ENCODE measurements around the gene SLC13A4.

The SLC13A4 gene

GRCh38 chr7:135661311-135662122 lies 66.5 kb downstream of the SLC13A4 start:
- Histone ChIP-seq H3K27ac (peak overlapping the region; percentile 77), H3K36me3 (no peaks in the 10 kb centered on the region), H3K27me3 (no peaks in the 10 kb centered on the region), H3K4me1 (ENCODE audit: control insufficient read depth in 1 of 2, insufficient read depth in 1 of 2, low read depth in 1 of 2, low read length in 1 of 2) (peaks cover 27 to 34% of the 10 kb centered on the region in 2 experiments), H3K9me3 (no peaks in the 10 kb centered on the region), H3K4me3 (ENCODE audit: low read depth in 1 of 2, low read length in 1 of 2) (peak overlapping the region; percentile 91 to 97)
- TF ChIP-seq, protein P1, sequence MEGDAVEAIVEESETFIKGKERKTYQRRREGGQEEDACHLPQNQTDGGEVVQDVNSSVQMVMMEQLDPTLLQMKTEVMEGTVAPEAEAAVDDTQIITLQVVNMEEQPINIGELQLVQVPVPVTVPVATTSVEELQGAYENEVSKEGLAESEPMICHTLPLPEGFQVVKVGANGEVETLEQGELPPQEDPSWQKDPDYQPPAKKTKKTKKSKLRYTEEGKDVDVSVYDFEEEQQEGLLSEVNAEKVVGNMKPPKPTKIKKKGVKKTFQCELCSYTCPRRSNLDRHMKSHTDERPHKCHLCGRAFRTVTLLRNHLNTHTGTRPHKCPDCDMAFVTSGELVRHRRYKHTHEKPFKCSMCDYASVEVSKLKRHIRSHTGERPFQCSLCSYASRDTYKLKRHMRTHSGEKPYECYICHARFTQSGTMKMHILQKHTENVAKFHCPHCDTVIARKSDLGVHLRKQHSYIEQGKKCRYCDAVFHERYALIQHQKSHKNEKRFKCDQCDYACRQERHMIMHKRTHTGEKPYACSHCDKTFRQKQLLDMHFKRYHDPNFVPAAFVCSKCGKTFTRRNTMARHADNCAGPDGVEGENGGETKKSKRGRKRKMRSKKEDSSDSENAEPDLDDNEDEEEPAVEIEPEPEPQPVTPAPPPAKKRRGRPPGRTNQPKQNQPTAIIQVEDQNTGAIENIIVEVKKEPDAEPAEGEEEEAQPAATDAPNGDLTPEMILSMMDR (IDR thresholded peaks at IDR 0.05): no peak

- peaks cover 27 to 33% of the 10 kb centered on the region in 2 experiments for H3K4me1 ChIP-seq (ENCODE audit: control insufficient read depth in 1 of 2, insufficient read depth in 1 of 2, low read depth in 1 of 2, low read length in 1 of 2)
- no peaks in the 10 kb centered on the region for H3K36me3 ChIP-seq
- H3K27ac ChIP-seq: no peak overlapping the region
These were observed 68.7 kb downstream of the SLC13A4 start for GRCh38 chr7:135659159-135659846.

GRCh38 chr7:135658564-135658963 lies 69.4 kb downstream of the SLC13A4 start:
- H3K4me3 ChIP-seq (ENCODE audit: low read depth in 1 of 2, low read length in 1 of 2): no peak overlapping the region
- no peaks in the 10 kb centered on the region for H3K9me3 ChIP-seq
- TF ChIP-seq, protein P1 (IDR thresholded peaks at IDR 0.05): no peak
- peaks cover 24 to 26% of the 10 kb centered on the region in 2 experiments for H3K4me1 ChIP-seq (ENCODE audit: control insufficient read depth in 1 of 2, insufficient read depth in 1 of 2, low read depth in 1 of 2, low read length in 1 of 2)
- H3K27me3 ChIP-seq: no peaks in the 10 kb centered on the region
- no peaks in the 10 kb centered on the region for H3K36me3 ChIP-seq
- H3K27ac ChIP-seq: no peak overlapping the region

More at GRCh38 chr7:135659159-135659846, 68.7 kb downstream of the SLC13A4 start:
- Histone ChIP-seq H3K27me3 (no peaks in the 10 kb centered on the region), H3K9me3 (no peaks in the 10 kb centered on the region), H3K4me3 (ENCODE audit: low read depth in 1 of 2, low read length in 1 of 2) (no peak overlapping the region)
- TF ChIP-seq, protein P1 (IDR thresholded peaks at IDR 0.05): no peak

DNA sequence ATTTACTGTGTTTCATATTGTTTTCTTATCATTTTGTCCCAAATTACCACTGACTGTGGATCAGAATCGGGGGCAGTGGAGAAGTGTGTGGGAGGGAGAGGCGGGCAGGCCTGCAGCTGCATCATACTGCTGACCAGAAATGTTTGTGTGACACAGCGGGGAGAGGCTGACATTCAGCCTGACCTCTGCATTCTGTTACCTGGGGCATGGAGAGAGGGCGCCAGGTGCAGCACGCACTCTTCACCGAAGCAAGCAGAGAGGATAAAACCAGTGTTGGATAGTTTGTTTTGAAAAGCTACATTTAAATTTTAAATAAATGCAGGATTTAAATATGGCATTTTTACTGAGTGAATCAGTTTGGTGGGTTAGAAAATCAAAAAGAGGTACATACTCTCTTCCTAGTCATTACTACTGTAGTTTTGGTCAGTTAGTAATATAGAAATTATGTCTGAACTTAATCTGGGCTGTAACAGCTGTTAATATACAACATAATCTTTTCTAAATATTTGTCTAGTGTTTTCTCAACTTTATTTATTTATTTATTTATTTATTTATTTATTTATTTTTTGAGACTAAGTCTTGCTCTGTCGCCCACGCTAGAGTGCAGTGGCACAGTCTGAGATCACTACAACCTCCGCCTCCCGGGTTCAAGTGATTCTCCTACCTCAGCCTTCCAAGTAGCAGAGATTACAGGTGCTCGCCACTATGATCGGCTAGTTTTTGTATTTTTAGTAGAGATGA lies 74.5 kb downstream of the SLC13A4 start:
- Histone ChIP-seq H3K27me3 (no peaks in the 10 kb centered on the region), H3K27ac (no peak overlapping the region), H3K4me1 (ENCODE audit: control insufficient read depth in 1 of 2, insufficient read depth in 1 of 2, low read depth in 1 of 2, low read length in 1 of 2) (no peaks in the 10 kb centered on the region), H3K36me3 (peaks cover 2% of the 10 kb centered on the region), H3K4me3 (ENCODE audit: low read depth in 1 of 2, low read length in 1 of 2) (no peak overlapping the region), H3K9me3 (no peaks in the 10 kb centered on the region)
- TF ChIP-seq, protein P1 (IDR thresholded peaks at IDR 0.05): no peak

DNA sequence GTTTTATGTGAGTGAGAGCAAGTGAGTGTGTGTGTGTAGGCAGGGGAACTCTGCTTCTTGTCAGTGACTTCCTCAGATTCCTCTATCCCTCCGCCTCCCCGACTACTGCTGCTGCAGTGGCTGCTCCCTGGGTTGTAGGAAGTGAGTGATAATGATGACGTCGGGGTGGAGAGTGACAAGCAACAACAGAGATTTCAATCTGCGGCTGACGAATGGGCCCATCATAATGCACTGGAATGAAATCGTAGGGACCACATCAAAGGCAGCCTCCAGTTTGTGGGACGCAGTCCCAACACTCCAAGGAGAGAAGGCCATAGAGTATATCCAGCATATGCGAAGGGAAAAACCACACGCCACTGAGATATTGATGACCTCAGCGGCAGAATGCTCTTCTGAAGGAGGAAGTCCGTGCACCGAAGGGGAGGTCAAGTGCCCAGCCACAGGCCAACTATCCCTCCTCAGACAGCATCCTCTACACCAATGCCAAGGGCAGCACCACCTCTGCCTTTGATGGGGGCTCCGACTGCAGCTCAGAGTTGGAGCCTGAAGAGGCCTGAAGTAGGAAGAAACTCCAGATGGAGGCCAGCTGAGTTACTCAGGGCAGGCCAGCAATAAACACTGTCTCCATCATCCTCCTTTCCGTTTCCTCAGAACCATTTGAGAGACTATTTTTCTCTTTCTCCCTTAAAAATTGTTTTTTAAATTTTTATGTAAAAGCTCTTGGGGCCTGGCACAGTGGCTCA lies 77.0 kb downstream of the SLC13A4 start:
- H3K27ac ChIP-seq: no peak overlapping the region
- TF ChIP-seq, protein P1 (IDR thresholded peaks at IDR 0.05): no peak
- no peaks in the 10 kb centered on the region for H3K9me3 ChIP-seq
- H3K4me1 ChIP-seq (ENCODE audit: control insufficient read depth in 1 of 2, insufficient read depth in 1 of 2, low read depth in 1 of 2, low read length in 1 of 2): no peaks in the 10 kb centered on the region
- H3K27me3 ChIP-seq: no peaks in the 10 kb centered on the region
- H3K36me3 ChIP-seq: peaks cover 10% of the 10 kb centered on the region
- H3K4me3 ChIP-seq (ENCODE audit: low read depth in 1 of 2, low read length in 1 of 2): no peak overlapping the region
